Endometrial microvascular endothelial cells (primary cell): Measurements from ENCODE around the gene SLC23A3. TPM values are rescaled to one million over a fixed set of nuclear protein-coding genes. Genes with fewer than 3 reads are reported as not detected.
"Not testable (repeated sequence)": the region's sequence is repeated elsewhere in the genome, so short reads cannot be mapped to it uniquely, and the experiment has no call there.

Source experiments
- in situ Hi-C: cut with HindIII; loops from 2 replicates; pipeline ENCODE4 v1.10.0; 2017; ENCODE audit warnings: low sequenced_read_pairs, low pct_unique_long_range_greater_than_20kb; ENCODE audit errors: inconsistent ontology term
- total RNA-seq: library from RNA; depleted of rRNA; stranded (reverse); fragments of >200 nt; gene quantifications from one replicate; pipeline ENCODE4 v1.2.3, GENCODE V29; 2015; ENCODE audit errors: inconsistent ontology term

SLC23A3 gene
- total RNA-seq, 1 donor from 2014 or later, result 0.19 TPM

GRCh38 chr2:219206328-219207133, 36.7 kb upstream of the SLC23A3 start, which contains the start of gene ZFAND2B:
ZFAND2B (plus strand) TSS chr2:219206782; CDS start chr2:219206988, 206 bp downstream.
- in situ Hi-C loops, result no loop called here

GRCh38 chr2:219205981-219206327, 36.1 kb upstream of the SLC23A3 start:
- in situ Hi-C loops, result no loop called here

GRCh38 chr2:219205165-219205538, 35.3 kb upstream of the SLC23A3 start:
- in situ Hi-C loops, result no loop called here

- in situ Hi-C loops, result no loop called here
Measured at GRCh38 chr2:219204425-219205164, 34.8 kb upstream of the SLC23A3 start.

GRCh38 chr2:219201331-219201730, 31.5 kb upstream of the SLC23A3 start:
- in situ Hi-C loops, result not testable (repeated sequence)

GRCh38 chr2:219200502-219201326, 30.9 kb upstream of the SLC23A3 start:
- in situ Hi-C loops, result not testable (repeated sequence)

- in situ Hi-C loops, result no loop called here
Measured at GRCh38 chr2:219199470-219200211, 29.8 kb upstream of the SLC23A3 start.

- in situ Hi-C loops, result no loop called here
Measured at GRCh38 chr2:219198974-219199373, 29.1 kb upstream of the SLC23A3 start.

GRCh38 chr2:219197388-219197787, 27.6 kb upstream of the SLC23A3 start:
- in situ Hi-C loops, result no loop called here

GRCh38 chr2:219186754-219187456, 17.1 kb upstream of the SLC23A3 start:
- in situ Hi-C loops, result no loop called here

- in situ Hi-C loops, result no loop called here
Measured at GRCh38 chr2:219184121-219184520, 14.3 kb upstream of the SLC23A3 start.

GRCh38 chr2:219183151-219183772, 13.4 kb upstream of the SLC23A3 start:
- in situ Hi-C loops, result no loop called here

- in situ Hi-C loops, result no loop called here
Measured at GRCh38 chr2:219182331-219183150, 12.7 kb upstream of the SLC23A3 start.

- in situ Hi-C loops, result no loop called here
Measured at GRCh38 chr2:219181531-219181930, 11.7 kb upstream of the SLC23A3 start.

GRCh38 chr2:219180961-219181360, 11.1 kb upstream of the SLC23A3 start:
- in situ Hi-C loops, result no loop called here

GRCh38 chr2:219179601-219180465, 10.0 kb upstream of the SLC23A3 start:
- in situ Hi-C loops, result no loop called here
